Measurements from ENCODE around the gene PGAP6. TPM values are rescaled to one million over a fixed set of nuclear protein-coding genes. Genes with fewer than 3 reads are reported as not detected.
"Not testable (repeated sequence)": the region's sequence is repeated elsewhere in the genome, so short reads cannot be mapped to it uniquely, and the experiment has no call there.

Gene PGAP6
- total RNA-seq, 1 donor from 2014 or later: 80.5 TPM

DNA sequence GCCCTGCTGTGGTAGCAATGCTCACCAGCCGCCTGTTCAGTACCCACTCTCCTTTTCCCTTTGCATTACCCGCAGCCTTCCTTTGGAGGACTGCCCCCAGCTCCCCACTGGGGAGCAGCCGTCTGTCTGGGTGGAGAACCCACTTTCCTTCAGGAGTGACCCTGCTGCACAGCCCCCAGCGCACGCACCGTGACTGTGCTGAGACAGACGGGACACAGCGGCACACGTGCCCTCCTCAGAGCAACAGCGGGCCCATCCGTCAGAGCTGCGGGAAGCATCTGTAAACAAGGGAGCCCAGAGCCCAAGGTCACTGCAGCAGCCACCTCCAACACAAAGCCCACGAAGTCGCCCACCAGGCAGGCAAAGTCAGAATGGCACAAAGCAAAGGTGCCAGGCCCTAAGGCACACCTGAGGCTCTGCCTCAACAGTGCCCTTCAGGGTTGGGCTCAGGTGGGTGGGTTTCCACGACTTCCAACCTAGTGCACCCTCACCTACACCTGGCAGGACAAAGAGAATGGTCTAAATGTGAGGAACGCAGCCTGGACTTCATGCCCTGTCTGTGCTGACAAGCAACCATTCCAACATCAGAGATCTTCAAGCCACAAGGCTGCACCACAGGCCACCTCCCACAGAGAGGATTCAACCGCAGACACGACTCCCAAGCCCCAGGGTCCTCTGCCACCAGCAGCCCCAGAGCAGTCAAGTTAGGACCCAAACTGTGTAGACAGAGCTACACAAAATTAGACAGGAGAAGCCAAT is 39.1 kb downstream of the PGAP6 start:
- H4K20me1 ChIP-seq (ENCODE audit: insufficient read depth, low read length): peaks cover 74% of the 10 kb centered on the region
- DNase-seq (ENCODE audit: low read depth) (no peak), FAIRE-seq (no peak)
- Mint-ChIP-seq H3K36me3 (ENCODE audit: low read depth, unreplicated experiment) (peaks cover 27% of the 10 kb centered on the region), H3K27me3 (ENCODE audit: low read depth, unreplicated experiment) (no peaks in the 10 kb centered on the region), H3K9me3 (ENCODE audit: unreplicated experiment) (peaks cover 2% of the 10 kb centered on the region), H3K4me3 (ENCODE audit: unreplicated experiment) (no peak overlapping the region), H3K27ac (ENCODE audit: unreplicated experiment) (no peak overlapping the region), H3K4me1 (ENCODE audit: low read depth, unreplicated experiment) (peaks cover 17% of the 10 kb centered on the region)
- peaks cover 81% of the 10 kb centered on the region for H3K79me2 ChIP-seq (ENCODE audit: insufficient read depth, low read length)
- TF ChIP-seq, protein P1, sequence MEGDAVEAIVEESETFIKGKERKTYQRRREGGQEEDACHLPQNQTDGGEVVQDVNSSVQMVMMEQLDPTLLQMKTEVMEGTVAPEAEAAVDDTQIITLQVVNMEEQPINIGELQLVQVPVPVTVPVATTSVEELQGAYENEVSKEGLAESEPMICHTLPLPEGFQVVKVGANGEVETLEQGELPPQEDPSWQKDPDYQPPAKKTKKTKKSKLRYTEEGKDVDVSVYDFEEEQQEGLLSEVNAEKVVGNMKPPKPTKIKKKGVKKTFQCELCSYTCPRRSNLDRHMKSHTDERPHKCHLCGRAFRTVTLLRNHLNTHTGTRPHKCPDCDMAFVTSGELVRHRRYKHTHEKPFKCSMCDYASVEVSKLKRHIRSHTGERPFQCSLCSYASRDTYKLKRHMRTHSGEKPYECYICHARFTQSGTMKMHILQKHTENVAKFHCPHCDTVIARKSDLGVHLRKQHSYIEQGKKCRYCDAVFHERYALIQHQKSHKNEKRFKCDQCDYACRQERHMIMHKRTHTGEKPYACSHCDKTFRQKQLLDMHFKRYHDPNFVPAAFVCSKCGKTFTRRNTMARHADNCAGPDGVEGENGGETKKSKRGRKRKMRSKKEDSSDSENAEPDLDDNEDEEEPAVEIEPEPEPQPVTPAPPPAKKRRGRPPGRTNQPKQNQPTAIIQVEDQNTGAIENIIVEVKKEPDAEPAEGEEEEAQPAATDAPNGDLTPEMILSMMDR (IDR thresholded peaks at IDR 0.05; ENCODE audit: insufficient read depth, low read depth, low read length): no peak
- no peak for TF ChIP-seq EZH2 (IDR thresholded peaks at IDR 0.05; ENCODE audit: insufficient read depth, low read length)
- no peak overlapping the region for H2AFZ ChIP-seq (ENCODE audit: low read depth, low read length)
- H3K9ac ChIP-seq (ENCODE audit: low read length): no peak overlapping the region
- H3K27me3 ChIP-seq (ENCODE audit: insufficient read depth, low read length): no peaks in the 10 kb centered on the region
- peaks cover 9% of the 10 kb centered on the region for H3K4me1 ChIP-seq (ENCODE audit: insufficient read depth, low read length)
- no peaks in the 10 kb centered on the region for H3K9me3 ChIP-seq (ENCODE audit: insufficient read depth, low read depth, low read length)
- H3K4me3 ChIP-seq (ENCODE audit: insufficient read depth, low read depth, low read length): no peak overlapping the region
- H3K4me2 ChIP-seq (ENCODE audit: low read length): no peak overlapping the region
- peaks cover 6% of the 10 kb centered on the region for H3K36me3 ChIP-seq (ENCODE audit: insufficient read depth, low read length)
- no peak overlapping the region for H3K27ac ChIP-seq (ENCODE audit: low read depth, low read length)

DNA sequence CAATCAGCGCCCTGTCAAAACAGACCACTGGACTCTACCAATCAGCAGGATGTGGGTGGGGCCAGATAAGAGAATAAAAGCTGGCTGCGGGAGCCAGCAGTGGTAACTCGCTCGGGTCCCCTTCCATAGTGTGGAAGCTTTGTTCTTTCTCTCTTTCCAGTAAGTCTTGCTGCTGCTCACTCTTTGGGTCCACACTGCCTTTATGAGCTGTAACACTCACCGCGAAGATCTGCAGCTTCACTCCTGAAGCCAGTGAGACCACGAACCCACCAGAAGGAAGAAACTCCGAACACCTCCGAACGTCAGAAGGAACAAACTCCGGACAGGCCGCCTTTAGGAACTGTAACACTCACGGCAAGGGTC is 39.8 kb downstream of the PGAP6 start:
- DNase-seq (ENCODE audit: low read depth); H3K27ac Mint-ChIP-seq (ENCODE audit: unreplicated experiment); H3K27me3 Mint-ChIP-seq (ENCODE audit: low read depth, unreplicated experiment); H3K27ac ChIP-seq (ENCODE audit: low read depth, low read length); H3K4me2 ChIP-seq (ENCODE audit: low read length); H3K4me3 Mint-ChIP-seq (ENCODE audit: unreplicated experiment); H3K9me3 ChIP-seq (ENCODE audit: insufficient read depth, low read depth, low read length); H3K4me1 ChIP-seq (ENCODE audit: insufficient read depth, low read length); H3K4me3 ChIP-seq (ENCODE audit: insufficient read depth, low read depth, low read length); FAIRE-seq; H3K36me3 ChIP-seq (ENCODE audit: insufficient read depth, low read length); H3K9me3 Mint-ChIP-seq (ENCODE audit: unreplicated experiment); H3K9ac ChIP-seq (ENCODE audit: low read length); H3K27me3 ChIP-seq (ENCODE audit: insufficient read depth, low read length); H2AFZ ChIP-seq (ENCODE audit: low read depth, low read length): not testable (repeated sequence)
- H3K79me2 ChIP-seq (ENCODE audit: insufficient read depth, low read length): peaks cover 81% of the 10 kb centered on the region
- peaks cover 72% of the 10 kb centered on the region for H4K20me1 ChIP-seq (ENCODE audit: insufficient read depth, low read length)
- Mint-ChIP-seq H3K36me3 (ENCODE audit: low read depth, unreplicated experiment) (peaks cover 25% of the 10 kb centered on the region), H3K4me1 (ENCODE audit: low read depth, unreplicated experiment) (peaks cover 16% of the 10 kb centered on the region)

DNA sequence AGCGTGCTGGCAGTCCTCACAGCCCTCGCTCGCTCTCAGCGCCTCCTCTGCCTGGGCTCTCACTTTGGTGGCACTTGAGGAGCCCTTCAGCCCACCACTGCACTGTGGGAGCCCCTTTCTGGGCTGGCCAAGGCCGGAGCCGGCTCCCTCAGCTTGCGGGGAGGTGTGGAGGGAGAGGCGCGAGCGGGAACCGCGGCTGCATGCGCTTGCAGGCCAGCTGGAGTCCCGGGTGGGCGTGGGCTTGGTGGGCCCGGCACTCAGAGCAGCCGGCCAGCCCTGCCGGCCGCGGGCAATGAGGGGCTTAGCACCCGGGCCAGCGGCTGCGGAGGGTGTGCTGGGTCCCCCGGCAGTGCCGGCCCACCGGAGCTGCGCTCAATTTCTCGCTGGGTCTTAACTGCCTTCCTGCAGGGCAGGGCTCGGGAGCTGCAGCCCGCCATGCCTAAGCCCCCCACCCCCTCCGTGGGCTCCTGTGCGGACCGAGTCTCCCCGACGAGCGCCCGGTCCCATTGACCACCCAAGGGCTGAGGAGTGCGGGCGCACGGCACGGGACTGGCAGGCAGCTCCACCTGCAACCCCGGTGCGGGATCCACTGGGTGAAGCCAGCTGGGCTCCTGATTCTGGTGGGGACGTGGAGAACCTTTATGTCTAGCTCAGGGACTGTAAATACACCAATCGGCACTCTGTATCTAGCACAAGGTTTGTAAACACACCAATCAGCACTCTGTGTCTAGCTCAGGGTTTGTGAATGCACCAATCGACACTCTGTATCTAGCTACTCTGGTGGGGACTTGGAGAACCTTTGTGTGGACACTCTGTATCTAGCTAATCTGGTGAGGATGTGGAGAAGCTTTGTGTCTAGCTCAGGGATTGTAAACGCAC is 40.4 kb downstream of the PGAP6 start:
- H3K4me2 ChIP-seq (ENCODE audit: low read length); H3K36me3 ChIP-seq (ENCODE audit: insufficient read depth, low read length); H3K27me3 ChIP-seq (ENCODE audit: insufficient read depth, low read length); H3K27ac ChIP-seq (ENCODE audit: low read depth, low read length); FAIRE-seq; H3K27ac Mint-ChIP-seq (ENCODE audit: unreplicated experiment); H3K4me1 ChIP-seq (ENCODE audit: insufficient read depth, low read length); H3K4me3 Mint-ChIP-seq (ENCODE audit: unreplicated experiment); DNase-seq (ENCODE audit: low read depth); H3K9me3 ChIP-seq (ENCODE audit: insufficient read depth, low read depth, low read length); H2AFZ ChIP-seq (ENCODE audit: low read depth, low read length); H3K9ac ChIP-seq (ENCODE audit: low read length); H3K9me3 Mint-ChIP-seq (ENCODE audit: unreplicated experiment); H3K27me3 Mint-ChIP-seq (ENCODE audit: low read depth, unreplicated experiment); H3K4me3 ChIP-seq (ENCODE audit: insufficient read depth, low read depth, low read length): not testable (repeated sequence)
- H4K20me1 ChIP-seq (ENCODE audit: insufficient read depth, low read length): peaks cover 67% of the 10 kb centered on the region
- H3K4me1 Mint-ChIP-seq (ENCODE audit: low read depth, unreplicated experiment): peaks cover 12% of the 10 kb centered on the region
- H3K36me3 Mint-ChIP-seq (ENCODE audit: low read depth, unreplicated experiment): peaks cover 22% of the 10 kb centered on the region
- peaks cover 77% of the 10 kb centered on the region for H3K79me2 ChIP-seq (ENCODE audit: insufficient read depth, low read length)

All from astrocyte (in vitro differentiated cells and primary cell).